ENCODE data around the gene GSG1.
"Not testable (repeated sequence)": the region's sequence is repeated elsewhere in the genome, so short reads cannot be mapped to it uniquely, and the experiment has no call there.

Gene GSG1

DNA sequence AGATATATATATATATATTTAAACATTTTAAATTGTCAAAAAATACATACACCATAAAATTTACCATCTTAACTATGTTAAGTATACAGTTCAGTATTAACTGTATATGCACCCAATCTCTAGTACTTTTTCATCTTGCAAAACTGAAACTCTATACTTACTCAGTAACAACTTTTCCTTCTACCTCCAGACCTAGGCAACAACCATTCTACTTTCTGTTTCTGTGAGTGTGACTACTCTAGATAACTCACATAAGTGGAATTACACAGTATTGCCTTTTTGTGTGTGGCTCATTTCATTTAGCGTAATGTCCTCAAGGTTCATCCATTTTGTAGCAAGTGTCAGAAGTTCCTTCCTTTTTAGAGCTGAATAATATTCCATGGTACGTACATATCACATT lies 51.0 kb downstream of the GSG1 start:
- no peak for DNase-seq

DNA sequence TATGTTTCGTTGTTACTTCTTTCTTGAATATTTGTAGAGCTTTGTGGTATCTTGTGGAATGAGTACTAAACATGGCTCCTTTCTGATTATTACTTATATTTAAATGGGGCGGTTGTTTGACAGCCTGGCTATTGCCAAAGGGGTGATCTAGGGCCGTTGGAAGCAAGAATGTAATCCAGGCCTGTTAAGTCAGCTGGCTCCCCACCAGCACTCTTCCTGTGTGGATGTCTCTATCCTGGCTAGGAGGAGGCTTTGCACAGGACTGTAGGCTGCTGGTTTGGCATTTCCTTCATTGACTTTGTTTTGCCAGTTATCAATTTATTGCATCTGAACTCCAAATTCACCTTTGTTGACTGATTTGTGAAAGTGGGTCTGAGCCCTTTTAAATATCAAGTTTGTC lies 53.7 kb downstream of the GSG1 start:
- DNase-seq: no peak

DNA sequence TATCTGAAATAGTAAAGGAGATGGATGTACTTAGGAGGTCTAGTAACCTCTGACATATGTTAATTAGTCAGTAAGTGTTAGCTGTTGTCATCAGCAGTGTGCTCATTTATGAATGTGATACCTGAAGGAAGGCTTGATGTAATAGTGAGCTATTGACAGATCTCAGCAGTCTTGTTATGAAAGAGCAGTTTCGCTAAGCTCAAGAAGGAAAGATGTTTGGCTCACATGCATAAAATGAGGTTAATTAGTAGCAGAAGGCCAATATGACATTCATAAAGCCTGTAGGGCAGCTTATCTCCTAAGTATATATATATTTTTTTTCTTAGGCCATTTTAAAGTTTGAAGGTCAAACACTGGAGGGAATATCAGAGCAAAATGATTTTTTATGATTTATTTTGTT lies 56.5 kb downstream of the GSG1 start:
- DNase-seq: no peak

DNA sequence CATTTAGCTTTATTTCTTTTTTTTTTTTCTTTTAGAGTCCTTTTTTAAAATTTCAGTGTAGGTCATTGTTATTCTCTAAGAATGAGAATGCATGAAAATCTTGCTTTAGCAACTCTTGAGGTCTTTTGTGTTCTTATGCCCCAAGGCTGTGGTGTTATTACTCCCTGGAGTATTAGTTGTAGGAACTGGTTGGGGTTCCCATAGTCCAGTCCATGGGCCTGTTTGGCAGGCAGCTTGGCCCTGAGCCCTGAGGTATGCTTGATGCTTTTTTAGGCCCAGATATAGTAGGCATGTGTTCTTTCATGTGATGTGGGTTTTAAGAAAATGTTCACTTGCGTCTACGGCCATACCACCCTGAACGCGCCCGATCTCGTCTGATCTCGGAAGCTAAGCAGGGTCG lies 57.7 kb downstream of the GSG1 start:
- no peak for DNase-seq

DNA sequence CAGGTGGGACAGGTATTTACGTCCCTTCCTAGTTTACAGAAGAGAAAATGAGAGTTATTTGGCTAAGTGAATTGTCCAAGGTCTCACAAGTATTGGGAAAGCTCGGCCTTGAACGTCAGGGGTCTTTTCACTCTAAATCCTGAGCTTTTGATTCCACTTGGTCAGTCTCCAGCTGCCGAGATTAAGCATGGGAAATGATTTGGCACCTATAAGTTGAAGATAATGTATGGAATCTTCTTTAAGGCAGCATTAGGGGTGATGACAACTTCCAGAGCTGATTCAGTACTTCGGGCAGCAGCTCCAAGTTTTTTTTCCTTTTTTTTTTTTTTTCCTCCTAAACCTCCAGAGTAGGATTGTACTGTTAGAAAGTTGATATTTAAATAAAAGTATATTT lies 58.6 kb downstream of the GSG1 start:
- DNase-seq: peak; percentile 43

DNA sequence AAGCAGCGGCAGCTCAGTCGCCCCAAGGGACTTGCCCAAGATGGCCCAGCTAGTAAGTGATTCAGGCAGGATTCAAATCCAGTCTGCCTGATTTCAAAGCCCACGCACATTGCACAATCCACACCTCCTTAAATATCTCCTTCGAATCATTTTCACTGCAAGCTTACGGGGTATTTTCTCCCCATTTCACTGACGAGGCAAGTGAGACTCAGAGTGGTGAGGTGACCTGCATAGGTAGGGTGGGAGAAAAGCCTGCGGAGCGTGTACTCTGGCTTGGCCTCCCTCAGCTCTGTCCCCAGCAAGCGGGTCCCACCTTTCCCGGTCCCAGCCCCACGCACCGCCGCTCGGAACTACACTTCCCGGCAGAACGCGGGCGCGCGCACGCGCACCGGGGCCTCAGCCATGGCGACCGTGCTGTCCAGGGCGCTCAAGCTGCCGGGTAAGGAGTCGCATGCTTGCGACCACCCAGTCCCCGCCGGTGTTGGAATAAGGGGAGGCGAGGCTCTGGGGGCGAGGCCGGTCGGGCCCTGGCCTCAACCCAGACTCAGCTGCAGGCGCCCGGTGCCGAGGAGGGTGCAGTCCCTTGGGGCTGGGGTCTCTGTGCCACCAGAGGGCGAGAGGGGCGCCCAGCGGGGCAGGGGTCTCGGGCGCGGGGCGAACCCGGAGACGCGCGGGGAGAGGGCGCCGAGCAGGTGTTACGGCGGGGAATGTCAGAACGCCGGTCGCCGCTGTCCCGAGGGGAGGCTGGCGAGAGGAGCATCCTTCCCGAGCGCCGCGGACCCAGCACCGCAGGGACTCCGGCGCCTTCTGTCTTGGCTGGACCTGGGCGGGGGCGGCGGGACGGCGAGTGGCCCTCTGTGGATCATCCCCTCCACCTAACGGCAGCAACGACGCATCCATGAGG lies 59.2 kb downstream of the GSG1 start, which contains the start of gene FAM234B:
Gene FAM234B, plus strand, starts transcription at position 380 of the 904 bp plus-strand sequence. Its CDS starts 23 bp downstream, at position 403.
- peak; percentile 93 for DNase-seq

DNA sequence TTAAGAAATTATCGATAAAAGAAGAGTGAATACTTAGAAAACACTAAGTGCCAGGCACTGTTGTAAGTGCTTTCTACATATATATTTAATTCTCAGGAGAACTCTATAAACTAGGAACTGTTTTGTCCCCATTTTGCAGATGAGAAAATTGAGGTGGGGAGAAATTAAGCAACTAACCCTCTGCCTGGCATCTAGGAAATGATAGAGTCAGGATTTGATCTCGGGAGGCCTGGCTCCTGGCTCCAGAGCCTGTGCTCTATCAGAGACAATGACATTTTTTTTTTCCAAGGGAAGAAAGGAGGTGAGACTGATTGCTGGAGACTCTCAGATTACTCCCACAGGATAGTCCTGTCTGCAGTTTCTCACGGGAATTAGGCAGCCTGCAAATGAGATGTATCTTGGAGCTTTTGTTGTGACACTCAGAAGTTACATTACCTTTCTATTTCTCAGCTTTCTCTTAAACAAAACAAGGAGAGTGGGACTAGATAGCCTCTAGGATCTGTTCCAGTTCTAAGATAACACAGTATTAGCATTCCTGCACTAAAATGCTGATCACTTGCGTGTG lies 60.7 kb downstream of the GSG1 start:
- no peak for DNase-seq

DNA sequence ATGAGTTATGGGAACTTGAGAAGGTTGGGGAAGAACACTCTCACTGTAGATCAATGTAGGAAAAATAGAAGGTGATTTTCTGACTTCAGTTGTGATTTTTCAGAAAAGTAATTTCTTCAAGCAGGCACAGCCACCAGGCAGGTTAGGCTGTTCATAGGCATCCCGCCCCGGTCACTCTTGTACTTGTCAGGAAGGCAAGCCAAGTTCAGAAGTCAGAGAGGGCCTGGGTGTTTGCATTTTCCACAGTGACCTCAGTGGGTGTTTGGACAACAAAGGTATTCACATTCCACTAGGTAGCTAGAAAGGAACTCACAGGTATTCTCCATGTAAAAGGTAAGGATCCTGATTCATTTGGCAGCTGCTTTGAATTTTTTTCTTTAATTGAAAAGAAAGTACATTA lies 62.2 kb downstream of the GSG1 start:
- DNase-seq: no peak

DNA sequence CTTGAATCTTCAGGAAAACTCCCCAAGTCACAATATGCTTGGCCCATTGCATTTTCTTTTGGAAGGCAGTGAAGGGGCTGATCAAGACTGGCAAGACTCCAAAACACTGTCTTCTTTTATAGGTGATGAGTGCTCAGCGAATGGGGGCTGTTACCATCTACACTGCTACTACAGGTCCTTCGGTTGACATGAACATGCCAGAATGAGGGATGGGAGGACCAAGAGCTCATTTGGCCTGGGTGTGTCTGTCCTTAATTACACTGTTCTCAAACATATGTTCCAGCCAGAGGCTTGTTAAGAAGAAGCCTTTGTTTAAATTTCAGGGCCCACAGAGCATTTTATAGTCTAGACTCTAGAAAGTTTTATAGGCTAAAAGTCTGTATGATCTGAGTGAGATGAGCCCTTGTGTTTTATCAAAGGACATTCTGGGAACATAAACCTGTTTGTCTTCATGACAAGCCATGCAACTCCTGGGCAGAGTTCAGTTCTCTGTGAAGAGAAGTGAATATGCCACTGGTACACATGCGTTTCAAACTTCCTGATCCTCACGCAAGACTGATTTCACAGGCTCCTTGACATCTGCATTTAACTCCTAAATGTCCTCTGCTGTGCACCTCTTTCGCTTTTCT lies 64.0 kb downstream of the GSG1 start:
- no peak for DNase-seq

DNA sequence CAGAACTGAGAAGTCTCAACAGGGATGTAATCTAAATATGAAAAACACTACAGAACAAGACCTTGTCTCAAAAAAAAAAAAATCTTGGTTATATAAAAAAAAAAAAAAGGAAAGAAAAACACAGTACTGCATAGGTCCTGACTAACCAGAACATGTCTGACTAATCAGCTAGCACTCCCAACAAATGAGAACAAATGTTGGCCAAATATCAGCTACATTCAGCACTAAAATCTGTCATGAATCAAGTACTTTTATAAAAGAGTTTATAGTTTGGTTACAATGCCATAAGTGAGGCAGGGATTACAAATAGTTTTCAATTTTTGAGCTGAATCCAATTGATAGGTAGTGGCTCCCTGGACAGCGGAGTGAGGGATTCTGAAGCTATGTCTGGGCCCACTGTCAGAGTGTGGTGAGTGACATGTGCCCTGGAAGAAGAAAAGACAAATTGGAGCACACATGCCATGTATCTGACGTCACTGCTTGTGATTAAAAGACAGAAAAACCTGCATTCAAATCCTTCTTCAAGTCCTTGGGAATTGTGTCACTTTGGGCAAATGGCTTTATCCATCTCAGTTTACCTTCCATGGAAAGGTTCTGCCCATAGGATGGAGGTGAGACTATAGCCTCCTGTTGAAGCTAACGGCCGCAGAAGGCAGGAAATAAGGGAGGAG lies 64.8 kb downstream of the GSG1 start:
- no peak for DNase-seq

DNA sequence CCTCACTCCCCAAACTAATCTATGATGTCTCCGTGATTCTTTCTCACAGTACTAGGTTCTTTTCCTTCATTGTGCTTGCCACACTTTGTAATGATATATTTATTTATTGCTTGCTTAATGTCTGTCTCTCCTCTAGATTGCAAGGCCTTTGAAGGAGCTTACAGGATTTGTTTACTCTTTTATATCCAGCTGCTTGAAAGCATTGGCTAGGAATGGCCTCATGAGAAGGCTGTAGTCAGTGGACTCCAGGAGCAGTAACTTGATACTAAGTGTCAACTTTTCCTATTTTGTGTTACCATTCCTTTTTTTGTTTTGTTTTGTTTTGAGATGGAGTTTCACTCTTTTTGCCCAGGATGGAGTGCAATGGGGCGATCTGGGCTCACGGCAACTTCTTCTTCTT lies 66.6 kb downstream of the GSG1 start:
- DNase-seq: no peak

DNA sequence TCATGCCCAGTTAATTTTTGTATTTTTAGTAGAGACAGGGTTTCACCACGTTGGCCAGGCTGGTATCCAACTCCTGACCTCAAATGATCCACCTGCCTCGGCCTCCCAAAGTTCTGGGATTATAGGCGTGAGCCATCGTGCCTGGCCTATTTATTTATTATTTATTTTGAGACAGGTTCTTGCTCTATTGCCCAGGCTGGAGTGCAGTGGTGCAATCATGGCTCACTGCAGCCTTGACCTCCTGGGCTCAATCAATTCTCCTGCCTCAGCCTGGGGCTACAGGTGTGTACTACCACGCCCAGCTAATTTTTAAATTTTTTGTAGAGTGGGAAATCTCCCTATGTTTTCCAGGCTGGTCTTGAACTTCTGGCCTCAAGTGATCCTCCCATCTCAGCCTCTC lies 68.1 kb downstream of the GSG1 start:
- DNase-seq: not testable (repeated sequence)
